Stimulated activated naive CD8-positive, alpha-beta T cell treated with anti-CD3 and anti-CD28 coated beads, Interleukin-15, Interleukin-2, amounts not matched to agents 100 ng/mL and 50 ng/mL, for 24 hours (primary cell): Measurements from ENCODE around the gene CCDC200.
"Not testable (repeated sequence)": the region's sequence is repeated elsewhere in the genome, so short reads cannot be mapped to it uniquely, and the experiment has no call there.

ENCODE experiments used
- H3K27ac Mint-ChIP-seq: one replicate; pipeline ENCODE4 v1.8.0; 2021; ENCODE audit warnings: mild to moderate bottlenecking, mixed read lengths
- H3K27me3 Mint-ChIP-seq: one replicate; pipeline ENCODE4 v1.8.0; 2021; ENCODE audit warnings: mixed read lengths
- H3K36me3 Mint-ChIP-seq: one replicate; pipeline ENCODE4 v1.8.0; 2021; ENCODE audit warnings: low read depth, mixed read lengths
- H3K4me1 Mint-ChIP-seq: one replicate; pipeline ENCODE4 v1.8.0; 2021; ENCODE audit warnings: low read depth, mixed read lengths
- H3K4me3 Mint-ChIP-seq: one replicate; pipeline ENCODE4 v1.8.0; 2021; ENCODE audit warnings: mild to moderate bottlenecking, mixed read lengths
- H3K9me3 Mint-ChIP-seq: one replicate; pipeline ENCODE4 v1.8.0; 2021; ENCODE audit warnings: mixed read lengths

Gene CCDC200

DNA sequence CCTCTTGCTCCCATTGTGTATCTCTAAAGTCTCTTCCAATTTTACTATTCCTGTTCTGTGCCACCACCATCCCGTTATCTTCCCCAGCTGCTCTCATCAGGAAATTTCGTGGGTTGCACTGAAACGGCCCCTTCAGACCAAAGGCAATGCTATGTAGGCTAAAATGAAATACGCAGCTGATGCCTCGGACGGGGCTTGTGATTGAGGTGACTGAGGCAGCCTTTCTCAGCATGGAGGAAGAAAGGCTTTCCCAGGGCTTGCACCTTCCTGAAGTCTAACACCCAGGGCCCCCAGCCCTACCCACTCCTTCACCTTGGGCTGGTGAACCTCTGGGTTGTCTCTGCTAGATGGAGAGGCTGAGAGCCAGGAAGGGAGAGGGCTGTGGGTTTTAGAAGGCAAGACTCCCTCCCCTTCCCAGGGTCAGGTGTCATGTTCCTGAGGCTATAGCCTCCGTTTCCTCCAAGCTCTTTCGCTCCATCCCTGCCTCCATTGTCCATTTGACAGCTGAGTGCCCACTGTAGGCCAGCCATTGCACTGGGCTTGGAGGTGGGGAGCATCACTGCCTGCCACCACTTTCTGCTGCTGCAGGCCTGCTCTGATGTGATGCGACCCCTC is 7.8 kb downstream of the CCDC200 start:
- Mint-ChIP-seq H3K36me3 (peaks cover 32% of the 10 kb centered on the region), H3K27ac (no peak overlapping the region), H3K4me1 (peaks cover 27% of the 10 kb centered on the region), H3K4me3 (no peak overlapping the region), H3K9me3 (no peaks in the 10 kb centered on the region), H3K27me3 (no peaks in the 10 kb centered on the region)

- Mint-ChIP-seq H3K4me1 (peaks cover 27% of the 10 kb centered on the region), H3K27ac (no peak overlapping the region), H3K4me3 (no peak overlapping the region), H3K9me3 (no peaks in the 10 kb centered on the region), H3K36me3 (peaks cover 38% of the 10 kb centered on the region), H3K27me3 (no peaks in the 10 kb centered on the region)
Observed at GRCh38 chr17:43219746-43220380, 8.6 kb downstream of the CCDC200 start.

DNA sequence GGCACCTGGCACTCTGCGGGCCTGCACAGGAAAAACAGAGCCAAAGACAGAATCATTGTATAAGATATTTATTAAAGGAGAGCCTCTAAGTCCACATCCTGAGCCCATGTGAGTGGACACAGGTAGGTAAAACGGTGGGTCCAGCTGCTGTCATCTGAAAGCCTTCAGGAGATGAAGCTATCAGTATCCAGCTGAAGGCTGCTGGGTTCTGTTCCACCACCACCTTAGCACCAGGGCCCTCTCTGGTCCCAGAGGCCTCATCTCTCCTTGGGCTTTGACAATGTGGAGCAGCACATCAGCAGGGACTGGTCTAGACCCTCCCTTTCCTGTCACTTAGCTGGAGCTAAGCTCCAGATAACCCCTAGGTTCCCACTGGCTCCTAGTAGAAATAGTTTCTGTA is 9.4 kb downstream of the CCDC200 start:
- Mint-ChIP-seq H3K27ac (peak overlapping the region; percentile 58), H3K4me3 (no peak overlapping the region), H3K9me3 (no peaks in the 10 kb centered on the region)

DNA sequence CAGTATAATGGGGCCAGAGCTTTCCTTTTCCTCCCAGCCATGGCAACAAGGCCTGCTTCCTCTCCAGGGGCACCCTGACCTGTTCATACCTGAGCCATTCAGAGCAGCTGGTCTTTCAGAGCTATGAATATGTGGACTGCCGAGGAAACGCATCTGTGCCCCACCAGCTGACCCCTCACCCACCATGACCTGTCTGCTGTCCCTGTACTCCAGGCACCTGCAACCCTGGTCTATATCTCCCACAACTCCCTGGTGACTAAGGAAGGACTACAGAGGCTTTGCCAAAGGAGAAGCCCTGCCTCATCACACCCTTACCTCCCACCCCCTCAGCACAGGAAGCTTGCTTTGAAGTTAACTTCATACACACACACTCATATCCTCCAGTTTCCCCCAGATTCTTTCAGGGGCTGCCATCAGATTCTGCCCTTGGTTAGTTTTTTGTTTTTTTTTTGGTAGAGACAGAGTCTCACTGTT is 10.8 kb downstream of the CCDC200 start:
- H3K27me3 Mint-ChIP-seq: no peaks in the 10 kb centered on the region
- H3K4me1 Mint-ChIP-seq: peaks cover 36% of the 10 kb centered on the region
- H3K36me3 Mint-ChIP-seq: peaks cover 29% of the 10 kb centered on the region
- H3K9me3 Mint-ChIP-seq: no peaks in the 10 kb centered on the region
- H3K27ac Mint-ChIP-seq: peak overlapping the region; percentile 83
- peak overlapping the region; percentile 26 for H3K4me3 Mint-ChIP-seq

More for the DNA sequence above, 9.4 kb downstream of the CCDC200 start:
- Mint-ChIP-seq H3K36me3 (peaks cover 33% of the 10 kb centered on the region), H3K27me3 (no peaks in the 10 kb centered on the region), H3K4me1 (peaks cover 22% of the 10 kb centered on the region)

DNA sequence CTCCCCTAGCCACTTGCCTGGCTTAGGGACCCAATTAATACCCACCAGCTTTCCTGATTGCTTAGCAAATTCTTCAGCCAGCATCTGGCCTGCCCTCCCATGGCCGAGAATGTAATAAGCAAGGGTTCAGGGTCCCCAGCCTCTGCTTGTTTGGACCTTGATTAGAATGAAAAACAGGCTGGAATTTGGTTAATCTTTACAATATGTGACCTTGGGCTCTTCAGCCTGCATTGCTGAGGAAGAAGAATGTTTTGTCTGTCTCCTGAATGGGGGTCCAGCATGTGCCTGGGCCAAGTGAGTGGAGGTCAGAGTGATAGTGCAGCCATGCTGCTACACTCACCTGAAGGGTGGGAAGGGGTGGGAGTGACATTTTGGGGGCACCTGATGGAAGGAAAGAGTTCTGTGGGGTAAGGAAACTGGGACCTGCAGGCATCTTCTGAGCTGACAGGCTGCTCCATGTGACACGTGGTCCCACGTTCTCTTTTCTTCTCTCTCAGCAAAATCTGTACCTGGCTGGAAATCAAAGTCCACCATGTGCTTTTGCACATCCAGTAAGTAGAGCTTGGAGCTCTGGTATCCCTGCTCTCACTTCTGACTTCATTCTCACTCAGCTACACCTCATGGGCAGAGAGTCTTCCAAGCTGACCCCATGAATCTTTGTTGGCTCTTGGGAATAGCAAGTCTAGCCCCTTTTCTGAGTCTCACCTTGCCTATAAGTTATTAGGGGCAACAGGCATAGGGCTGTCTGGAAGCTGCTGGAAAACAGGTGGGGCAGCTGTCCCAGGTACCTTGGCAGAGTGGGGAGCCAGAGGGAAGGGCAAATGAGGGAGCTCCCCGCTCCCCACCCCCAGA is 11.4 kb downstream of the CCDC200 start:
- peak overlapping the region; percentile 83 for H3K27ac Mint-ChIP-seq
- H3K36me3 Mint-ChIP-seq: peaks cover 29% of the 10 kb centered on the region
- no peaks in the 10 kb centered on the region for H3K27me3 Mint-ChIP-seq
- H3K4me1 Mint-ChIP-seq: peaks cover 42% of the 10 kb centered on the region
- H3K4me3 Mint-ChIP-seq: no peak overlapping the region
- H3K9me3 Mint-ChIP-seq: no peaks in the 10 kb centered on the region

- H3K4me1 Mint-ChIP-seq: peaks cover 43% of the 10 kb centered on the region
- H3K9me3 Mint-ChIP-seq: no peaks in the 10 kb centered on the region
- peaks cover 29% of the 10 kb centered on the region for H3K36me3 Mint-ChIP-seq
- H3K27ac Mint-ChIP-seq: no peak overlapping the region
- H3K27me3 Mint-ChIP-seq: no peaks in the 10 kb centered on the region
- no peak overlapping the region for H3K4me3 Mint-ChIP-seq
Observed at GRCh38 chr17:43216369-43216761, 12.1 kb downstream of the CCDC200 start.

GRCh38 chr17:43215341-43215740 is 13.1 kb downstream of the CCDC200 start:
- H3K36me3 Mint-ChIP-seq: peaks cover 32% of the 10 kb centered on the region
- H3K9me3 Mint-ChIP-seq: no peaks in the 10 kb centered on the region
- peak overlapping the region; percentile 31 for H3K27ac Mint-ChIP-seq
- H3K27me3 Mint-ChIP-seq: no peaks in the 10 kb centered on the region
- peaks cover 52% of the 10 kb centered on the region for H3K4me1 Mint-ChIP-seq
- H3K4me3 Mint-ChIP-seq: no peak overlapping the region

DNA sequence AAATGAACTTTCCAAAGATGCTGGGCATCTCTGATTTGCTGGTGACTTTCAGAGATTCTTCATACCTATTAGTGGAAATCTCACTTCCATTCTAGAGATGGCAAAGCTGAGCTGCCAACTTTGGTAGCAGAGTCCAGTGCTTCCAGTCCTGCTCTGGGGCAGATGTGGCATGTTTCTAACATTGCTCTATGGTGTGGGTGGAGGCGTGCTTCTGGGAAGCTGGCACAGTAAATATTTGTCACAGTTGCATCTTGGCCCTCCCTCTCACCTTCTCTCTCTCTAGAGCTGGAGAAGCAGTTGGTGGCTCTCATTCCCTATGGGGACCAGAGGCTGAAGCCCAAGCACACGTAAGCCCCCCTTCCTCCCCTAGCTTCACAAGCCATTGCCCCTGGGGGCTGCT is 14.9 kb downstream of the CCDC200 start:
- peak overlapping the region; percentile 36 for H3K27ac Mint-ChIP-seq
- H3K36me3 Mint-ChIP-seq: peaks cover 40% of the 10 kb centered on the region
- H3K4me3 Mint-ChIP-seq: peak overlapping the region; percentile 43
- H3K9me3 Mint-ChIP-seq: no peaks in the 10 kb centered on the region
- H3K27me3 Mint-ChIP-seq: no peaks in the 10 kb centered on the region
- H3K4me1 Mint-ChIP-seq: peaks cover 55% of the 10 kb centered on the region

GRCh38 chr17:43212641-43213490 is 15.6 kb downstream of the CCDC200 start:
- Mint-ChIP-seq H3K9me3 (no peaks in the 10 kb centered on the region), H3K27me3 (no peaks in the 10 kb centered on the region), H3K27ac (peak overlapping the region; percentile 98), H3K36me3 (peaks cover 42% of the 10 kb centered on the region), H3K4me1 (peaks cover 48% of the 10 kb centered on the region), H3K4me3 (peak overlapping the region; percentile 95)

DNA sequence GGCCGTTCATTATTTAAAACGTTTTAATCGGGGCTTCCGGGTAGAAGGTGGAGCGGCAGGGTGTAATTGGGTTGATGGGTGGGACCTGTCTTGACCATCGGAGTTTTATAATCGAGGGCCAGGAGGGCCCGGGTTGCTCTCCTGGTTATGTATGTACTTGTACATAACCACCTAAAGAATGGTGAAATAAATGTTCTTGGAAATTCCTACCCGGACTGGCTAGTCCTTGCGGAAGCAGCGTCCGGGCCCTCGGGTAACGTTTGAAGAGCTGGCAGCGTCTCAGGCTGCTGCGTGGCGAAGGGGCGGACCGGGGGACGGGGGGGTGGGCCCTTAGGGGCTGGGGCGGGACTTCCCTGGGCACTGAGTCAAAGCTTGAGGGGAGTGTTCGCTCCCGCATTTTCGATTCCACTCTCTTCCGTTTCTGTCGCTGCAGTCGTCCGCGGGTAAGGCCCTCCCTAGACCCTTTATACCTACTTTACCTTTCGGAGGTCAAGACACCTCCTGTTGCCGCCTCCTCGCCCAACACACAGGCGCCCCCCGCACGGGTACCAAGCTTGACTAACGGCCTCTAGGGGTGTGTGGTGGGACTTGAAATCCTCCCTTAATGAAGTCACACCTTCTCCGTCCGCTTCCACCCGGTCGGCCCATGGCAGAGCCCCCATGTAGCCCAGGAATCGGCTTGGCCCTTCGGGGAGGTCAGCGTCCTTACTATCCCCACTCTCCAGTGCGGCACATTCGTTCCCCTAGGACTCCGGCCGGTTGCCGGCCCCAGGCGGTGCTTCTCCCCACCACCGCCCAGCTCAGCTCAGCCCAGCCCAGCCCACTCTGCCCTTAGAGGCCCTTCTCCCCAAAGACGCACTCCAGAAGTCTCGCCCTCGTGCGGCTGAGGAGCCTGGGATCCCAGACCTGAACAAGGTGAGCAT is 16.7 kb downstream of the CCDC200 start, which contains the start of gene TMEM106A:
TSS of gene TMEM106A (plus strand) at position 396 of the 923 bp plus-strand sequence. CDS start 1,167 bp downstream, outside the sequence.
- peak within 1 kb of the TSS; percentile 95 for H3K4me3 Mint-ChIP-seq
- H3K4me1 Mint-ChIP-seq: peaks cover 37% of the 10 kb centered on the region
- H3K27ac Mint-ChIP-seq: peak within 1 kb of the TSS; percentile 98
- H3K9me3 Mint-ChIP-seq: no peaks in the 10 kb centered on the region
- H3K36me3 Mint-ChIP-seq: peaks cover 41% of the 10 kb centered on the region
- no peaks in the 10 kb centered on the region for H3K27me3 Mint-ChIP-seq

- Mint-ChIP-seq H3K4me3 (peak overlapping the region; percentile 95), H3K36me3 (peaks cover 34% of the 10 kb centered on the region), H3K4me1 (peaks cover 35% of the 10 kb centered on the region), H3K27ac (peak overlapping the region; percentile 98), H3K27me3 (no peaks in the 10 kb centered on the region), H3K9me3 (no peaks in the 10 kb centered on the region)
Observed at GRCh38 chr17:43211123-43211479, 17.3 kb downstream of the CCDC200 start.

DNA sequence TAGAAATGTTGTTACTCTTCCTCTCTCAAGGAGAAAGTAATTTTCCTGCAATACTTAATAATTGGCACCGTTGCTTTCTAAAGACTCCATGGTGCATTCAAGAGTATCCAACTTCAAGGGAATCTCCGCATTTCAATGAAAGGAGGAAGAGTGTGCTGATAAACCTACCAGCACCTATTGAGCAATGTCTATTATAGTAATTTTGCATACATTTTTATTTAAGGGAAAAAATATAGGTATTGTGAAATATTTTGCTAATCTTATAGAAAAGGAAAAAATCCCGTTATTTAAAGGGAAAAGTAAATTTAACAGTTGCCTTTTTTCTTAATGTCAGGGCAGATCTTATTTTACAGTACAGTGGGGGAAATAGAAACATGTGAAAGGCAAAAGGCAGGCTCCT is 17.8 kb downstream of the CCDC200 start:
- Mint-ChIP-seq H3K4me3 (peak overlapping the region; percentile 95), H3K27ac (peak overlapping the region; percentile 98), H3K4me1 (peaks cover 35% of the 10 kb centered on the region), H3K36me3 (peaks cover 29% of the 10 kb centered on the region), H3K27me3 (no peaks in the 10 kb centered on the region), H3K9me3 (no peaks in the 10 kb centered on the region)

GRCh38 chr17:43203013-43203412 is 25.4 kb downstream of the CCDC200 start:
- H3K36me3 Mint-ChIP-seq: peaks cover 51% of the 10 kb centered on the region
- not testable (repeated sequence) for H3K4me1 Mint-ChIP-seq, H3K27me3 Mint-ChIP-seq, H3K4me3 Mint-ChIP-seq, H3K9me3 Mint-ChIP-seq, H3K27ac Mint-ChIP-seq
